K562 (cell line): Measurements from ENCODE around the gene CNGA4. TPM values are rescaled to one million over a fixed set of nuclear protein-coding genes. Genes with fewer than 3 reads are reported as not detected.

Source experiments
- AFF4 ChIP-seq: sonication (generic); formaldehyde crosslinking; IDR thresholded peaks from 2 replicates; pipeline ENCODE4 v1.8.0; 2023; ENCODE audit warnings: mild to moderate bottlenecking, missing genetic modification reagents
- CCNT2 ChIP-seq: IDR thresholded peaks from 2 replicates; pipeline ENCODE4 v1.6.1; 2011; ENCODE audit warnings: borderline replicate concordance, low read depth, mild to moderate bottlenecking, moderate library complexity, mixed read lengths, low read length; ENCODE audit not compliant: insufficient read length; ENCODE audit errors: extremely low read depth
- E4F1 ChIP-seq: fragments of 250-450 bp; sonication (Bioruptor Pico); IDR thresholded peaks from 2 replicates; pipeline ENCODE4 v1.5.0; 2021; ENCODE audit warnings: mild to moderate bottlenecking, borderline replicate concordance
- FOXJ2 ChIP-seq: fragments of 200-800 bp; sonication (Bioruptor generic); IDR thresholded peaks from 2 replicates; pipeline ENCODE4 v1.6.1; 2016; ENCODE audit warnings: missing genetic modification characterization, missing compliant biosample characterization
- GMEB1 ChIP-seq: fragments of 250-450 bp; sonication (Bioruptor Pico); IDR thresholded peaks from 2 replicates; pipeline ENCODE4 v1.4.0; 2020; ENCODE audit warnings: mild to moderate bottlenecking
- HDGF ChIP-seq: fragments of 450-650 bp; IDR thresholded peaks from 2 replicates; pipeline ENCODE4 v1.6.1; 2016
- MBD1 ChIP-seq: fragments of 250-450 bp; sonication (Bioruptor Pico); IDR thresholded peaks from 2 replicates; pipeline ENCODE4 v1.8.0; 2022; ENCODE audit warnings: inconsistent platforms
- MYC ChIP-seq, 2 experiments: fragments of 250-450 bp in 1 of 2; sonication (Bioruptor Pico) in 1 of 2; IDR thresholded peaks; 2 replicates each; pipeline versions ENCODE4 v1.5.1 to v1.6.1; 2012 to 2021; ENCODE audit warnings: low read depth in 2 of 2, borderline replicate concordance in 1 of 2, improper control_type of control experiment in 1 of 2, low read length in 1 of 2, mild to moderate bottlenecking in 1 of 2, moderate library complexity in 1 of 2
- ZBTB26 ChIP-seq: fragments of 450-650 bp; formaldehyde crosslinking; IDR thresholded peaks from 2 replicates; pipeline ENCODE4 v1.4.0; 2022; ENCODE audit warnings: missing genetic modification characterization
- ZBTB7A ChIP-seq: IDR thresholded peaks from 2 replicates; pipeline ENCODE4 v1.6.1; 2011; ENCODE audit warnings: low read depth, mild to moderate bottlenecking, low read length, moderate library complexity, borderline replicate concordance; ENCODE audit not compliant: control insufficient read depth
- polyA plus RNA-seq, 8 experiments: library from polyadenylated mRNA; depleted of rRNA in 4 of 8; stranded (reverse) in 5 of 8; unstranded in 3 of 8; fragments of >200 nt; fragmentation: Nextera tagmentation in 2 of 8; fragmentation: Illumina TruSeq in 1 of 8; extraction: Ambion mirVana in 2 of 8; extraction: Trizol in 1 of 8; gene quantifications; 2 replicates each; pipeline versions ENCODE4 v1.2.1 to v1.2.3, GENCODE V29; 2011 to 2014; ENCODE audit warnings: inconsistent platforms in 1 of 8, missing spikeins in 1 of 8
- total RNA-seq, 7 experiments: library from RNA; depleted of rRNA in 6 of 7; stranded (reverse); fragments of >200 nt in 6 of 7; fragmentation: Illumina TruSeq in 2 of 7; extraction: Trizol in 2 of 7; gene quantifications; 2 replicates each; pipeline versions ENCODE4 v1.2.1 to v1.2.3, GENCODE V29; 2011 to 2021; ENCODE audit warnings: low replicate concordance in 1 of 7

CNGA4 gene
- total and polyA plus RNA-seq, 9 of the 15 experiments (the other 6 are each of a cell fraction or from before 2014, with no cell fraction given) = 0.04 to 0.09 (median 0.06) TPM; not detected in 6

- no peak for TF ChIP-seq AFF4 (CRISPR knock-in tag)
- peak; percentile 99 for TF ChIP-seq GMEB1 (CRISPR knock-in tag)
- TF ChIP-seq MBD1 = no peak
- TF ChIP-seq ZBTB7A = 0 out of 2 replicates have a peak, but pooled peaks have one; percentile 16
- TF ChIP-seq ZBTB26 = peak; percentile 94; the same call in 1 of the 2 replicates
- TF ChIP-seq MYC (IDR thresholded peaks at IDR 0.05; ENCODE audit: low read depth, low read length) = peak; percentile 82
- no peak for TF ChIP-seq MYC (CRISPR knock-in tag; IDR thresholded peaks at IDR 0.05; ENCODE audit: borderline replicate concordance, low read depth)
- peak; percentile 81 for TF ChIP-seq CCNT2
- TF ChIP-seq FOXJ2 (tag) = peak; percentile 84; the same call in 1 of the 2 replicates
- TF ChIP-seq HDGF = peak; percentile 99
- TF ChIP-seq E4F1 = no peak
Measured at GRCh38 chr11:6234387-6235107, 4.3 kb upstream of the CNGA4 start, which contains the start of gene FHIP1B (continued).
